Neural cell (in vitro differentiated cells): ENCODE measurements around the gene EMC10. TPM values are rescaled to one million over a fixed set of nuclear protein-coding genes. Genes with fewer than 3 reads are reported as not detected.

Experiments used
- H2AFZ ChIP-seq: fragments of 200-600, 300-800 bp; sonication (generic), shearing (Covaris generic); 2 replicates; pipeline ENCODE4 v1.6.0; 2014; ENCODE audit warnings: low read depth, mild to moderate bottlenecking, antibody characterized with exemption, low read length, moderate library complexity
- H3F3A ChIP-seq: fragments of 200-600 bp; shearing (Covaris generic); 2 replicates; pipeline ENCODE4 v1.6.1; 2016; ENCODE audit warnings: mild to moderate bottlenecking, moderate library complexity, mixed read lengths, antibody characterized with exemption, low read length; ENCODE audit not compliant: insufficient read depth, poor library complexity, severe bottlenecking
- H3K27ac ChIP-seq: fragments of 200-600, 300-800 bp; sonication (generic), shearing (Covaris generic); 2 replicates; pipeline ENCODE4 v1.5.1; 2014; ENCODE audit warnings: mild to moderate bottlenecking, low read length, moderate library complexity
- H3K27me3 ChIP-seq: fragments of 300-800, 200-600 bp; sonication (generic), shearing (Covaris generic); 2 replicates; pipeline ENCODE4 v1.6.0; 2014; ENCODE audit warnings: mild to moderate bottlenecking, low read depth, low read length, moderate library complexity; ENCODE audit not compliant: insufficient read depth
- H3K36me3 ChIP-seq: fragments of 300-800, 200-600 bp; sonication (generic), shearing (Covaris generic); 2 replicates; pipeline ENCODE4 v1.5.1; 2014; ENCODE audit warnings: mild to moderate bottlenecking, antibody characterized with exemption, low read length, moderate library complexity; ENCODE audit not compliant: insufficient read depth
- H3K4me2 ChIP-seq: fragments of 300-800, 200-600 bp; sonication (generic), shearing (Covaris generic); 2 replicates; pipeline ENCODE4 v1.6.0; 2014; ENCODE audit warnings: mild to moderate bottlenecking, low read length
- H3K4me3 ChIP-seq: fragments of 300-800, 200-600 bp; sonication (generic), shearing (Covaris generic); 2 replicates; pipeline ENCODE4 v1.5.1; 2014; ENCODE audit warnings: mild to moderate bottlenecking, low read length, moderate library complexity
- H3K79me2 ChIP-seq: fragments of 200-600 bp; shearing (Covaris generic); replicated peaks from 2 replicates; pipeline ENCODE4 v1.6.0; 2014; ENCODE audit warnings: mild to moderate bottlenecking, low read length, moderate library complexity; ENCODE audit not compliant: insufficient read depth
- H3K9ac ChIP-seq: fragments of 300-800, 200-600 bp; sonication (generic), shearing (Covaris generic); 2 replicates; pipeline ENCODE4 v1.6.1; 2016; ENCODE audit warnings: mild to moderate bottlenecking, low read length, mixed read lengths
- H3K9me2 ChIP-seq: fragments of 200-600 bp; shearing (Covaris generic); 2 replicates; pipeline ENCODE4 v1.6.1; 2016; ENCODE audit warnings: mild to moderate bottlenecking, low read length, mixed read lengths; ENCODE audit not compliant: insufficient read depth
- H3K9me3 ChIP-seq: fragments of 200-600, 300-800 bp; sonication (generic), shearing (Covaris generic); 2 replicates; pipeline ENCODE4 v1.6.1; 2016; ENCODE audit warnings: mild to moderate bottlenecking, mixed run types, low read length, moderate library complexity, mixed read lengths
- H4K20me1 ChIP-seq: fragments of 200-600 bp; shearing (Covaris generic); 2 replicates; pipeline ENCODE4 v1.6.1; 2016; ENCODE audit warnings: mild to moderate bottlenecking, mixed run types; ENCODE audit not compliant: insufficient read depth
- CTCF ChIP-seq: fragments of 450-650 bp; IDR thresholded peaks from 2 replicates; pipeline ENCODE4 v1.5.1; 2014; ENCODE audit warnings: antibody characterized with exemption, mild to moderate bottlenecking, moderate library complexity; ENCODE audit not compliant: poor library complexity, severe bottlenecking
- EP300 ChIP-seq: fragments of 450-650 bp; conservative IDR thresholded peaks from 2 replicates; pipeline ENCODE4 v1.6.1; 2014; ENCODE audit warnings: antibody characterized with exemption, mild to moderate bottlenecking, moderate library complexity; ENCODE audit not compliant: poor library complexity, severe bottlenecking
- EZH2 ChIP-seq: fragments of 200-600, 300-800 bp; shearing (Covaris generic), sonication (generic); IDR thresholded peaks from 2 replicates; pipeline ENCODE4 v1.6.1; 2014; ENCODE audit warnings: antibody characterized with exemption, low read length, borderline replicate concordance, mild to moderate bottlenecking; ENCODE audit not compliant: insufficient read depth, poor library complexity, severe bottlenecking
- MXI1 ChIP-seq: fragments of 450-650 bp; conservative IDR thresholded peaks from 2 replicates; pipeline ENCODE4 v1.6.1; 2014; ENCODE audit warnings: antibody characterized with exemption, mild to moderate bottlenecking; ENCODE audit not compliant: poor library complexity, severe bottlenecking
- POLR2AphosphoS5 ChIP-seq: IDR thresholded peaks from 2 replicates; pipeline ENCODE4 v1.6.1; 2012
- RAD21 ChIP-seq: fragments of 450-650 bp; conservative IDR thresholded peaks from 2 replicates; pipeline ENCODE4 v1.6.1; 2014; ENCODE audit warnings: antibody characterized with exemption, mild to moderate bottlenecking, moderate library complexity
- REST ChIP-seq: IDR thresholded peaks from 2 replicates; pipeline ENCODE4 v1.6.1; 2012; ENCODE audit warnings: borderline replicate concordance
- SMC3 ChIP-seq: fragments of 450-650 bp; conservative IDR thresholded peaks from 2 replicates; pipeline ENCODE4 v1.6.1; 2014; ENCODE audit warnings: antibody characterized with exemption, mild to moderate bottlenecking, moderate library complexity; ENCODE audit not compliant: poor library complexity
- TAF1 ChIP-seq: IDR thresholded peaks from 2 replicates; pipeline ENCODE4 v1.6.1; 2012; ENCODE audit warnings: low read depth
- polyA plus RNA-seq: library from polyadenylated mRNA; depleted of rRNA; stranded (reverse); fragments of >200 nt; gene quantifications from 2 replicates; pipeline ENCODE4 v1.2.3, GENCODE V29; 2014

Gene EMC10
- polyA plus RNA-seq, 1 donor from 2014 or later, result 233 TPM

DNA sequence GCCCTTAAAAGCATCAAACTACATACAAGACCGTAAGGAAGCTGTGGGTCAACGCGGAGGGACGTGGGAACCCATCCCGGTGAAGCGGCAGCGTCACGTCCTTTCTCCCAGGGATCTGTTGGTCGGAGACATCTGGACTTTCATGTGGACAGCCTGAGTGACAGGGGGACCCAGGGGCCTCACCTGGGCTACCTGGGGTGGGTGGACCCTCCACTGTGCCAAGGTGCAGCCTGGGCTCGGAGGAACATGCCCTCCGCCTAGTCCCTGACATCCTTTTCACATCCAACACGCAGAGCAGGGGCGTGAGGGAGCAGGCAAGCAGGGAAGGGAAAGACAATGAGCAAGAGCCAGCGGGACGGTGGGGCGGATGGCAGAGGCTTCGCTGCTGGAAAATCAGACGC lies 14.1 kb downstream of the EMC10 start:
- Histone ChIP-seq H3K9me3 (no peaks in the 10 kb centered on the region), H4K20me1 (no peaks in the 10 kb centered on the region), H3K4me3 (no peak overlapping the region), H3K79me2 (no peaks in the 10 kb centered on the region), H3K4me2 (no peak overlapping the region), H2AFZ (no peak overlapping the region), H3K9ac (no peak overlapping the region), H3K27ac (no peak overlapping the region), H3F3A (no peaks in the 10 kb centered on the region), H3K9me2 (no peaks in the 10 kb centered on the region), H3K27me3 (peaks cover 34% of the 10 kb centered on the region), H3K36me3 (no peaks in the 10 kb centered on the region)
- TF ChIP-seq EZH2 (no peak), RAD21 (no peak), POLR2AphosphoS5 (no peak), CTCF (no peak), TAF1 (no peak), REST (no peak), SMC3 (no peak), EP300 (no peak), MXI1 (no peak)

DNA sequence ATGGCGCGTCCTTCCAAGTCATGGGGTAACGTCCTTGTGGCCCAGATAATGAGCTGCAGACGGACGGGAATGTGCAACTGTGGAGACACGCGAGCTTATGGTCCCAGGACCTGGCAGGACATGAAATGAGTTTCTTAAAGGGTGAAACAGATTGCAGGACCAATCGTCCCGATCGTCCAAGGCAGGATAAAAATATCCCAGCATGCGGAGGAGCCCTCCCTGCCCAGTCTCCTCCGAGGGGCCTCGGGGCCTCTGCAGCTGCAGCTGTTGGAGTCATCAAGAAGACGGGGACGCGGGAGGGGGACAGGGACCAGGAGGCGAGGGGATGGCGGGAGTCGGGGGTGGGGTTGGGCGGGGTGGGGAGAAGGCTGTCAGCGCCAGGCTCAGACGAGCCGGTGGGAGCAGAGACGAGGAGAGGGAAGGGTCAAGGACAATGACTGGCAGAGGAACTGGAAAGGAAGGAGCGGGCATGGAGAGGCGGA lies 14.7 kb downstream of the EMC10 start:
- H3K9me2 ChIP-seq, result no peaks in the 10 kb centered on the region
- H3F3A ChIP-seq, result no peaks in the 10 kb centered on the region
- H3K27me3 ChIP-seq, result peaks cover 34% of the 10 kb centered on the region
- H3K79me2 ChIP-seq, result no peaks in the 10 kb centered on the region
- H3K9ac ChIP-seq, result no peak overlapping the region
- no peak overlapping the region for H3K4me2 ChIP-seq
- H3K36me3 ChIP-seq, result no peaks in the 10 kb centered on the region
- H3K9me3 ChIP-seq, result no peaks in the 10 kb centered on the region
- H3K4me3 ChIP-seq, result no peak overlapping the region
- no peak for TF ChIP-seq RAD21
- no peak for TF ChIP-seq EZH2
- no peak for TF ChIP-seq CTCF
- TF ChIP-seq SMC3, result no peak
- no peak for TF ChIP-seq POLR2AphosphoS5
- no peak for TF ChIP-seq MXI1
- TF ChIP-seq EP300, result no peak
- no peak for TF ChIP-seq REST
- no peak for TF ChIP-seq TAF1
- H2AFZ ChIP-seq, result no peak overlapping the region
- H4K20me1 ChIP-seq, result no peaks in the 10 kb centered on the region
- H3K27ac ChIP-seq, result no peak overlapping the region
